Naive B cell (primary cell): ENCODE data around the gene NDUFB2. TPM values are rescaled to one million over a fixed set of nuclear protein-coding genes. Genes with fewer than 3 reads are reported as not detected.
A peak's percentile ranks its signal among the peaks of the same experiment; 100 is the strongest.
"Not testable (repeated sequence)": the region's sequence is repeated elsewhere in the genome, so short reads cannot be mapped to it uniquely, and the experiment has no call there.

Source experiments
- ATAC-seq, 2 donors: fragments of 150-1000 bp; cut with Tn5 transposase; 2 replicates each; pipeline ENCODE4 v1.10.0; 2021; ENCODE audit warnings: low read depth in 2 of 2, mild to moderate bottlenecking in 2 of 2, moderate library complexity in 2 of 2
- DNase-seq: peaks from one replicate; pipeline ENCODE4 v3.0.0; 2022
- H3K27ac Mint-ChIP-seq, 6 donors: one replicate each; pipeline ENCODE4 v1.8.0; 2020 to 2022; ENCODE audit warnings: mild to moderate bottlenecking in 6 of 6, mixed read lengths in 6 of 6, moderate library complexity in 5 of 6, inconsistent platforms in 2 of 6
- H3K27me3 Mint-ChIP-seq, 3 donors: one replicate each; pipeline ENCODE4 v1.8.0; 2021 to 2022; ENCODE audit warnings: mixed read lengths in 3 of 3, mild to moderate bottlenecking in 1 of 3
- H3K36me3 Mint-ChIP-seq, 2 donors: one replicate each; pipeline ENCODE4 v1.8.0; 2020 to 2022; ENCODE audit warnings: mixed read lengths in 2 of 2, inconsistent platforms in 1 of 2, mild to moderate bottlenecking in 1 of 2
- H3K4me1 Mint-ChIP-seq, 3 donors: one replicate each; pipeline ENCODE4 v1.8.0; 2020 to 2022; ENCODE audit warnings: mixed read lengths in 3 of 3, inconsistent platforms in 1 of 3, mild to moderate bottlenecking in 1 of 3, moderate library complexity in 1 of 3
- H3K4me3 Mint-ChIP-seq, 8 donors: one replicate each; pipeline ENCODE4 v1.8.0; 2020 to 2022; ENCODE audit warnings: mild to moderate bottlenecking in 8 of 8, mixed read lengths in 8 of 8, moderate library complexity in 8 of 8, inconsistent platforms in 2 of 8
- H3K9me3 Mint-ChIP-seq, 7 donors: one replicate each; pipeline ENCODE4 v1.8.0; 2020 to 2022; ENCODE audit warnings: mixed read lengths in 7 of 7, mild to moderate bottlenecking in 5 of 7, inconsistent platforms in 2 of 7, moderate library complexity in 1 of 7
- polyA plus RNA-seq, 6 donors: library from polyadenylated mRNA; unstranded; fragments of 300-500 nt; fragmentation: Illumina TruSeq; gene quantifications; one replicate each; pipeline ENCODE4 v1.2.3, GENCODE V29; 2021; ENCODE audit warnings: low read depth in 6 of 6

NDUFB2 gene
- polyA plus RNA-seq, 6 donors from 2014 or later, result 298 to 433 (median 362) TPM

DNA sequence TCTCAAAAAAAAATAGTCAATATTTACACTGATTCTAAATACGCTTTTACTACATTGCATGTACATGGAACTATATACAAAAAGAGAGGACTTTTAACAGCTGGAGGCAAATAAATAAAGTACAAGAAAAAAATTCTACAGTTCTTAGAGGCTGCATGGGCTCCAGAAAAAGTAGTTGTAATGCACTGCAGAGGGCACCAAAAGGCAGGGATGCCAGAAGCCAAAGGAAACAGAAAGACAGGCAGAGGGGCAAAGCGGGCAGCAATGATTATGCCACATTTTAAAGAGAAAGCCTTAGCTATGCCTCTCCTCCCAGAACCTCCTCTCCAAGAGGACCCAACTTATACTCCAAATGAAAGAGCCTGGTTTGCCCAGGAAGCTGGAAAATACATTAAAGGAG is 35.4 kb upstream of the NDUFB2 start:
- Mint-ChIP-seq H3K27ac (peak overlapping the region in 1 of 6 donors; percentile 51), H3K4me3 (no peak overlapping the region), H3K36me3 (no peaks in the 10 kb centered on the region), H3K4me1 (peaks cover 11 to 12% (median 12%) of the 10 kb centered on the region in 3 donors), H3K9me3 (no peaks in the 10 kb centered on the region), H3K27me3 (peaks cover 0 to 6% (median 0%) of the 10 kb centered on the region in 3 donors)
- DNase-seq (no peak), ATAC-seq (no peak)

DNA sequence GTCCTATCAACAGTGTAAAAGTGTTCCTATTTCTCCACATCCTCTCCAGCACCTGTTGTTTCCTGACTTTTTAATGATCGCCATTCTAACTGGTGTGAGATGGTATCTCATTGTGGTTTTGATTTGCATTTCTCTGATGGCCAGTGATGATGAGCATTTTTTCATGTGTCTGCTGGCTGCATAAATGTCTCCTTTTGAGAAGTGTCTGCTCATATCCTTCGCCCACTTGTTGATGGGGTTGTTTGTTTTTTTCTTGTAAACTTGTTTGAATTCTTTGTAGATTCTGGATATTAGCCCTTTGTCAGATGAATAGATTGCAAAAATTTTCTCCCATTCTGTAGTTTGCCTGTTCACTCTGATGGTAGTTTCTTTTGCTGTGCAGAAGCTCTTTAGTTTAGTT is 33.6 kb upstream of the NDUFB2 start:
- not testable (repeated sequence) for DNase-seq, H3K27me3 Mint-ChIP-seq, H3K36me3 Mint-ChIP-seq, H3K4me1 Mint-ChIP-seq, H3K4me3 Mint-ChIP-seq, ATAC-seq, H3K27ac Mint-ChIP-seq, H3K9me3 Mint-ChIP-seq

DNA sequence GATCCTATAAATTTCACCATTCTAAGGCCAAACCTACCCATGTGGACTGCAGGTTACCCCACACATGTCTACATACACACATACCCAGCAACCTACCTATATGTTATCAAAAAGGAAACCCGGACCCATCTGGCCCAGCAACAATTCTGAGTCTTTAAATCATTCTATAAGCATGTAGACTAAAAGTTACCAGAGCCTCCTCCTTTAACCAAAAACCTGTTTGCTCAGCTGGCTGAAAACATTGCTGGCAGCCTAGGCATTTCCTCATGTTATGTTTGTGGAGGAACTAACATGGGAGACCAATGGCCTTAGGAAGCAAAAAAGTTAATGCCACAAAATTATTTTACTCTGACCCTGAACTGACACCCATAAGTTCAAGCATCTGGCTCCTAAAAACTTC is 29.0 kb upstream of the NDUFB2 start:
- Mint-ChIP-seq H3K9me3 (no peaks in the 10 kb centered on the region), H3K4me1 (peaks cover 6 to 12% (median 7%) of the 10 kb centered on the region in 3 donors)

DNA sequence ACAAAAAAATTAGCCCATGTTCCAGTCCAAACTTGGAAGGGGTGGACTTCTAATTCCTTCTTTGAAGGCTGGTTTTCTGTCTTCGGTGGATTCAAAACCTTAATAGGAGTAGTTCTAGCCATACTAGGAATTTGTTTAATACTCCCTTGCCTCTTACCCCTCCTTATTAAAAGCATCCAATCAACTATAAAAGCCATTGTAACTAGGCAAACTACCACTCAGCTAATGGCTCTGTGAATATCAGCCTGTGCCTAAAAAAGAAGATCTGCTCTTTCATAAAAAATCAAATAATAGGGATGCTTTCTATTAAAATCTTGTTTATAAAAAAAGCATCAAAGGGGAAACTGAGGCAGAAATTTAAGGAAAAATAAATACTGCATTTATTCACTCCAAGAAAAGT is 27.9 kb upstream of the NDUFB2 start:
- Mint-ChIP-seq H3K36me3 (no peaks in the 10 kb centered on the region), H3K27me3 (no peaks in the 10 kb centered on the region), H3K27ac (no peak overlapping the region), H3K4me1 (peaks cover 8 to 15% (median 10%) of the 10 kb centered on the region in 3 donors), H3K9me3 (no peaks in the 10 kb centered on the region), H3K4me3 (no peak overlapping the region)
- ATAC-seq, result no peak
- no peak for DNase-seq

More for the DNA sequence above, 29.0 kb upstream of the NDUFB2 start:
- no peak for ATAC-seq
- no peak overlapping the region for H3K27ac Mint-ChIP-seq
- H3K4me3 Mint-ChIP-seq, result no peak overlapping the region
- no peaks in the 10 kb centered on the region for H3K36me3 Mint-ChIP-seq
- no peak for DNase-seq
- H3K27me3 Mint-ChIP-seq, result no peaks in the 10 kb centered on the region

DNA sequence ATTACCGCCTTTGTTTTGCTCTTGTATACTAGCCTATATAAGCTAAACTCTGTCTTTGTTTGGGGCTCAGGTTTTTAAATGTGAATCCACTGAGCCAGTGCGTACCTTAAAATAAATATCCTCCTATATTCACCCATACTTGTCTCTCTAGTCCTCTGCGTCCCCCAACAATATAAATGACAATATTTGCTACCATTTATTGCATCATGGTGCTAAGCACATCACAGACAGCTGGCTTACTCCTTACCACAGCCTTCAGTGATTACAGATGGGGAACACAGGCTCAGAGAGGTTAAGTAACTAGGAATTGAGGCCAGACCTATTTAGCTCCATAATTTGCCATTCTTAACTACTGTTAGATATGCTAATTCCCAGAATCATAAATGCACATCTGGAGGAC is 27.2 kb upstream of the NDUFB2 start:
- H3K27me3 Mint-ChIP-seq, result no peaks in the 10 kb centered on the region
- peaks cover 15 to 22% (median 15%) of the 10 kb centered on the region in 3 donors for H3K4me1 Mint-ChIP-seq
- no peak overlapping the region for H3K27ac Mint-ChIP-seq
- no peaks in the 10 kb centered on the region for H3K36me3 Mint-ChIP-seq
- H3K9me3 Mint-ChIP-seq, result no peaks in the 10 kb centered on the region
- ATAC-seq (no peak), DNase-seq (no peak)
- H3K4me3 Mint-ChIP-seq, result peak overlapping the region in 1 of 8 donors; percentile 52

DNA sequence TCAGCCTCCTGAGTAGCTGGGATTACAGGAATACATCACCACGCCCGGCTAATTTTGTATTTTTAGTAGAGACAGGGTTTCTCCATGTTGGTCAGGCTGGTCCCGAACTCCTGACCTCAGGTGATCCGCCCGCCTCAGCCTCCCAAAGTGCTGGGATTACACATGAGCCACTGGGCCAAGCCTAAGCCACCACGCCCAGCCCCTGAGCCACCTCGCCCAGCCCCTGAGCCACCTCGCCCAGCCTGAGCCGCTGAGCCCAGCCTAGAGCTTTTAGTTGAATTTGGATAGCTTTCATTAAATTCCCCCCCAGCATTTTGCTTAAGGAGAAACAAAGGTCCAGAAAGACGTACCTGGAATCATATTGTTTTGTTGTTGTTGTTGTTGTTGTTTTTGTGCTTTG is 26.6 kb upstream of the NDUFB2 start:
- H3K4me3 Mint-ChIP-seq, result peak overlapping the region in 3 of 8 donors; percentile 41 to 70 (median 52)
- not testable (repeated sequence) for DNase-seq, H3K27me3 Mint-ChIP-seq, H3K36me3 Mint-ChIP-seq, H3K9me3 Mint-ChIP-seq, ATAC-seq, H3K27ac Mint-ChIP-seq
- H3K4me1 Mint-ChIP-seq, result peaks cover 17 to 27% (median 20%) of the 10 kb centered on the region in 3 donors

DNA sequence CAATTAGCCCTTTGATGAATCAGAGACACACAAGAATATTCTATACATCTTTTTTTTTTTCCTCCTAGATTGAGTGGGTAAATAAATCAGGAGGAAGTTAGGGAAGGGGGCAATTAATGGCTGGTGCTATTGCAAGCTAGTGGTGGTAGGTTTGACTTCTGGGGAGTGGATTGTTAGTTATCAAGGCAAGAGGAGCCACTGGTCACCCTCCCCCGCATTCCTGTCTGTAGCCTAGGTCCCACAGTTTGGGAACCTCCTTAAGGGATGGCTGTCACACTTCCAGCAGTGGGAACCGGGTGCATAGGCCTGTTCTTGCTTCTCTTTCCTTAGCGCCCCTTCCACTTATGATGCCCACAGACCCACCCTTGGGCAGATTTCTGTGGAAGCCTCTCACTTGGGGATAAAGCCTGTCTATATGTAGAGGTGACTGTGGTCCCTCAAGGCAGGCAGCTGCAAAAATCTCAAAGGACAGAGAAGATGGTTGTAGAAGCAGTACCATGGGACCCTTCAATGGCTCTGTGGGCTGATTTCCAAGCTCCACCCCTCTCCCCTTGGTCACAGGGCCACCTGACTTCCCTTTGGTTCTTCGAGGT is 26.1 kb upstream of the NDUFB2 start:
- ATAC-seq, result no peak

DNA sequence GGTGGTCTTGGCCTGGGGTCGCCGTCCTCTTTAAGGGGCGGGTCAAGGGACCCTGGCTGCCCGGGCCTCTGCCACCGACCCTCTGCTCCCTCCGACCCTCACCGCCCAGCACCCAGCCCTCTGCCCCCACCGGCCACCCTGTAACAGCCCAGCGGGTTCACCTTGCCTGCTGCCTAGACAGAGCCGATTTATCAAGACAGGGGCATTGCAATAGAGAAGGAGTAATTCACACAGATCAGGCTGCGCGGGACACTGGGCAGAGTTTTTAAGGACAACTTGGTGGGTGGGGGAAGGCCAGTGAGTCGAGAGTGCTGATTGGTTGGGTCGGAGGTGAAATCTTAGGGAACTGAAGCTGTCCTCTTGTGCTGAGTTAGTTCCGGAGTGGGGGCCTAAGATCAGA is 24.5 kb upstream of the NDUFB2 start:
- H3K9me3 Mint-ChIP-seq, result no peaks in the 10 kb centered on the region
- peak overlapping the region; percentile 71 to 91 (median 86) for H3K4me3 Mint-ChIP-seq
- H3K27ac Mint-ChIP-seq, result peak overlapping the region in 1 of 6 donors; percentile 41
- H3K4me1 Mint-ChIP-seq, result peaks cover 31 to 48% (median 41%) of the 10 kb centered on the region in 3 donors
- no peak for ATAC-seq
- H3K27me3 Mint-ChIP-seq, result no peaks in the 10 kb centered on the region
- DNase-seq, result no peak
- no peaks in the 10 kb centered on the region for H3K36me3 Mint-ChIP-seq

More for the DNA sequence above, 26.1 kb upstream of the NDUFB2 start:
- Mint-ChIP-seq H3K4me3 (peak overlapping the region in 3 of 8 donors; percentile 4 to 82 (median 52)), H3K4me1 (peaks cover 22 to 33% (median 26%) of the 10 kb centered on the region in 3 donors), H3K27ac (no peak overlapping the region), H3K9me3 (no peaks in the 10 kb centered on the region), H3K36me3 (no peaks in the 10 kb centered on the region), H3K27me3 (no peaks in the 10 kb centered on the region)
- DNase-seq, result no peak

DNA sequence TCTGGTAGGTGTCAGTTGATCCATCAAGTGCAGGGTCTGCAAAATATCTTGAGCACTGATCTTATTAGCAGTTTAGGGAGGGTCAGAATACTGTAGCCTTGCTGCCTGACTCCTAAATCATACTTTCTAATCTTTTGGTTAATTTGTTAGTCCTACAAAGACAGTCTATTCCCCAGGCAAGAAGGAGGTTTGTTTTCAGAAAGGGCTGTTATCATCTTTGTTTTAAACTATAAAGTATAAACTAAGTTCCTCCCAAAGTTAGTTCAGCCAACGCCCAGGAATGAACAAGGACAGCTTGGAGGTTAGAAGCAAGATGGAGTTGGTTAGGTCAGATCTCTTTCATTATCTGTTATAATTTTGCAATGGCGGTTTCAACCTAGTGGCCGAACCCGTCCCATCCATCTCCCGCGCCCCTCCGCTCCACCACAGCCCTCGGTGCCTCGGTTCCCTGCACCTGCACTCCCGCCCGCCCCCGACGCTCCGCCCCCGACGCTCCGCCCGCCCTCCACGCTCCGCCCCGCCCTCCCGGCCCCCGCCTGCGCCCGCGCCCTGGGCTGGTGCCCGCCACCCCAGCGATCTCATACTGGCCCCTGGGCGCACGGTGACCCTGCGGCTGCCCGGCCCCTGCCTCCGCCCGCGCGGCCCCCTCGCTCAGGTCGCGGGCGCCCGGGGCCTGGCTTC is 24.0 kb upstream of the NDUFB2 start, which contains the start of gene ADCK2:
TSS of gene ADCK2 (plus strand) at position 564 of the 681 bp plus-strand sequence. CDS start 386 bp downstream, outside the sequence.
- Mint-ChIP-seq H3K27me3 (no peaks in the 10 kb centered on the region), H3K9me3 (no peaks in the 10 kb centered on the region), H3K36me3 (peaks cover 0 to 2% of the 10 kb centered on the region in 2 donors), H3K4me3 (peak within 1 kb of the TSS; percentile 88 to 94 (median 90)), H3K27ac (peak within 1 kb of the TSS; percentile 9 to 95 (median 90)), H3K4me1 (peaks cover 34 to 53% (median 43%) of the 10 kb centered on the region in 3 donors)
- ATAC-seq, result peak; percentile 61 to 65
- peak; percentile 69 for DNase-seq

DNA sequence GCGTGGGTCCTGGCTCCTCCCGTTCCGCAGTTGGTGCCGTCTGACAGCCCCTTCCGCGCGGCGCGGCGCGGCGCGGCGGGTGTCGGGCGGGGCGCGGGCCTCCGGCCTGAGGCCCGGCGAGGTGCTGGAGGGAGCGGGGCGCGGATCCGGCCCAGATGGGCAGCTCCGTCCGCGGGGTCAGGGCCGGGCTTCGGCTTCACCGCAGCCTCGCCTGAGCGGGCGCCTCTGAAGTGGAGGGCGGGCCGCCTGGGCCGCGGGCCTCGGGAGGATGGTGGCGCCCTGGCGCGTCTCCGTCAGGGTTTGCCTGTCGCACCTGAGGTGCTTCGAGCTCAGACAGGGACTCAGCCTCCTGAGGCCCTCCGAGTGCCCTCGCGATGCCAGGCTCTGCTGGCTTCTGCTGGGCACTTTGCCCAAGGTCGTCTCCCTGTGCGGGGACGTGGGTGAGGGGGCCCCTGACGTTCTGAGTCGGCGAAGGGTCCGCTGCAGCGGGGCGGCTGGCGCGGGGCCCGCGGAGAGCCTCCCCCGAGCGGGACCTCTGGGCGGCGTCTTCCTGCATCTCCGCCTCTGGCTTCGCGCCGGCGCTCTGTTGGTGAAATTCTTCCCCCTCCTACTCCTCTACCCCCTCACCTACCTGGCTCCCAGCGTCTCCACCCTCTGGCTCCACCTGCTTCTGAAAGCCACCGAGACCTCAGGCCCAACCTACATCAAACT is 23.3 kb upstream of the NDUFB2 start:
- H3K27ac Mint-ChIP-seq, result peak overlapping the region in 4 of 6 donors; percentile 87 to 95 (median 94)
- peaks cover 41 to 59% (median 50%) of the 10 kb centered on the region in 3 donors for H3K4me1 Mint-ChIP-seq
- H3K36me3 Mint-ChIP-seq, result peaks cover 0 to 9% of the 10 kb centered on the region in 2 donors

DNA sequence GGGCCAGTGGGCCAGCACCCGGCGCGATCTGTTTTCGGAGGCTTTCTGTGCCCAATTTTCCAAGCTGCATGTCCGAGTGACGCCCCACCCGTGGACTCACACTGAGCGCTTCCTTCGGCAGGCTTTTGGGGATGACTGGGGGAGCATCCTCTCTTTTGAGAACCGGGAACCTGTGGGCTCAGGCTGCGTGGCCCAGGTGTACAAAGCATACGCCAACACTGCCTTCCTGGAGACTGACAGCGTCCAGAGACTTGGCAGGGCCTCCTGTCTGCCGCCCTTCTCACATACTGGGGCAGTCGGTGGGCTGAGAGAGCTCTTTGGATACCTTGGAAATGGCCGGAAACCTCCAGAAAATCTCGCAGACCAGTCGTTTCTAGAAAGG is 22.7 kb upstream of the NDUFB2 start:
- no peaks in the 10 kb centered on the region for H3K9me3 Mint-ChIP-seq
- H3K4me1 Mint-ChIP-seq, result peaks cover 45 to 57% (median 55%) of the 10 kb centered on the region in 3 donors
- H3K27ac Mint-ChIP-seq, result peak overlapping the region in 5 of 6 donors; percentile 79 to 95 (median 93)

More for the DNA sequence above, 23.3 kb upstream of the NDUFB2 start:
- Mint-ChIP-seq H3K4me3 (peak overlapping the region; percentile 88 to 94 (median 90)), H3K27me3 (no peaks in the 10 kb centered on the region), H3K9me3 (no peaks in the 10 kb centered on the region)
- DNase-seq (peak; percentile 65), ATAC-seq (peak; percentile 66 to 69)

DNA sequence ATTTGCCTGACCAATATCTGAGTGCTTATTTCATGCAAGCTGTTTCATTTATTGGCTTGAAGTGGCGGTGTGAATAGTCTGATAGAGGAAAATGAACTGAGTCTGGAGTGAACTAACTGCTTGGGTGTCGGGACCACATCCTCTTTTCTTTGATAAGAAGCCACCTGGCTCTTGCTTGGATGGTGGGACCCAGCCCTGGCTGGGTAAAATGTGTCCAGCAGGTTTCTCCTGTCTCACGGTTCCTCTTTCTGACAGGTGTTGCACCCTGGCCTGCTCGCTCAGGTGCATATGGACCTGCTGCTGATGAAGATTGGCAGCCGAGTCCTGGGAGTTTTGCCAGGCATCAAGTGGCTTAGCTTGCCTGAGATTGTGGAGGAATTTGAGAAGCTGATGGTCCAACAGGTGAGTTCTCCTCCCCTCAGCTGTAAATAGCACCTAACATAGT is 22.1 kb upstream of the NDUFB2 start:
- Mint-ChIP-seq H3K27ac (peak overlapping the region in 5 of 6 donors; percentile 79 to 96 (median 93)), H3K4me1 (peaks cover 43 to 57% (median 55%) of the 10 kb centered on the region in 3 donors)
- ATAC-seq, result peak; percentile 22 to 39

More for the DNA sequence above, 22.7 kb upstream of the NDUFB2 start:
- DNase-seq, result no peak
- ATAC-seq, result no peak
- Mint-ChIP-seq H3K27me3 (no peaks in the 10 kb centered on the region), H3K4me3 (peak overlapping the region; percentile 88 to 94 (median 90)), H3K36me3 (peaks cover 0 to 14% of the 10 kb centered on the region in 2 donors)

More for the DNA sequence above, 22.1 kb upstream of the NDUFB2 start:
- no peaks in the 10 kb centered on the region for H3K9me3 Mint-ChIP-seq
- H3K4me3 Mint-ChIP-seq, result peak overlapping the region; percentile 88 to 94 (median 90)
- H3K27me3 Mint-ChIP-seq, result no peaks in the 10 kb centered on the region
- peak; percentile 63 for DNase-seq
- H3K36me3 Mint-ChIP-seq, result peaks cover 0 to 20% of the 10 kb centered on the region in 2 donors
